Breast epithelium (tissue), 3 donors: ENCODE measurements around the gene DGKB.

Source experiments
- POLR2A ChIP-seq: fragments of 450-650 bp; IDR thresholded peaks from one replicate; pipeline ENCODE4 v1.6.1; 2016; ENCODE audit warnings: antibody characterized with exemption, mild to moderate bottlenecking, moderate library complexity
- POLR2AphosphoS5 ChIP-seq, 3 donors: sonication (generic); formaldehyde crosslinking; IDR thresholded peaks; one replicate each; pipeline ENCODE4 v1.6.1; 2017; ENCODE audit warnings: antibody characterized with exemption in 3 of 3
- TF ChIP-seq, protein P1 (sequence below), 3 donors: fragments of 450-650 bp; IDR thresholded peaks; one replicate each; pipeline ENCODE4 v1.5.1; 2016 to 2017; ENCODE audit warnings: antibody characterized with exemption in 3 of 3, mild to moderate bottlenecking in 3 of 3, moderate library complexity in 3 of 3

DNA sequence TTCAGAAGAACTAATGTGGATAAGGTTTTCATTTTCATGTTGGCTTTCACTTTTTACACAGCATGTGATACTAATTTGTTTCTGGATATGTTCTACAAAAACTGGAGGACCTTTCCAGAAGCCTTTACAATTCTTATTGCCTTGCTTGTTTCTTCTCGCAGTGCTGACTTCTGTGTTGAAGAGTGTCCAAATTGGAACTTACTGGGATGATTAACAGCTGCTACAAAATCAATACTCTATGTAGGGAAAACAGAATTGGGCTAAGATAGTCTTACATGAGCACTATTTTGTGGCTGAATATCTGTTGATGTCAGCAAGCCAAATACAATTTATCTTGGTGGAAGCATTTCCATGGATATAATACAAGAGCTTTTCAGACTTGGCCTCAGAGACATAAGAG is 351.2 kb downstream of the DGKB start:
- TF ChIP-seq, protein P1, sequence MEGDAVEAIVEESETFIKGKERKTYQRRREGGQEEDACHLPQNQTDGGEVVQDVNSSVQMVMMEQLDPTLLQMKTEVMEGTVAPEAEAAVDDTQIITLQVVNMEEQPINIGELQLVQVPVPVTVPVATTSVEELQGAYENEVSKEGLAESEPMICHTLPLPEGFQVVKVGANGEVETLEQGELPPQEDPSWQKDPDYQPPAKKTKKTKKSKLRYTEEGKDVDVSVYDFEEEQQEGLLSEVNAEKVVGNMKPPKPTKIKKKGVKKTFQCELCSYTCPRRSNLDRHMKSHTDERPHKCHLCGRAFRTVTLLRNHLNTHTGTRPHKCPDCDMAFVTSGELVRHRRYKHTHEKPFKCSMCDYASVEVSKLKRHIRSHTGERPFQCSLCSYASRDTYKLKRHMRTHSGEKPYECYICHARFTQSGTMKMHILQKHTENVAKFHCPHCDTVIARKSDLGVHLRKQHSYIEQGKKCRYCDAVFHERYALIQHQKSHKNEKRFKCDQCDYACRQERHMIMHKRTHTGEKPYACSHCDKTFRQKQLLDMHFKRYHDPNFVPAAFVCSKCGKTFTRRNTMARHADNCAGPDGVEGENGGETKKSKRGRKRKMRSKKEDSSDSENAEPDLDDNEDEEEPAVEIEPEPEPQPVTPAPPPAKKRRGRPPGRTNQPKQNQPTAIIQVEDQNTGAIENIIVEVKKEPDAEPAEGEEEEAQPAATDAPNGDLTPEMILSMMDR (IDR thresholded peaks at IDR 0.05) = no peak
- TF ChIP-seq POLR2A (no peak), POLR2AphosphoS5 (IDR thresholded peaks at IDR 0.05) (no peak)
